HG02798 (cell line): ENCODE measurements around the gene TEX12.
"Not testable (repeated sequence)": the region's sequence is repeated elsewhere in the genome, so short reads cannot be mapped to it uniquely, and the experiment has no call there.

Source experiments
- ATAC-seq: cut with Tn5 transposase; IDR thresholded peaks from one replicate; pipeline ENCODE4 v1.9.1; 2021; ENCODE audit warnings: mild to moderate bottlenecking; ENCODE audit not compliant: unreplicated experiment, poor library complexity

The TEX12 gene

DNA sequence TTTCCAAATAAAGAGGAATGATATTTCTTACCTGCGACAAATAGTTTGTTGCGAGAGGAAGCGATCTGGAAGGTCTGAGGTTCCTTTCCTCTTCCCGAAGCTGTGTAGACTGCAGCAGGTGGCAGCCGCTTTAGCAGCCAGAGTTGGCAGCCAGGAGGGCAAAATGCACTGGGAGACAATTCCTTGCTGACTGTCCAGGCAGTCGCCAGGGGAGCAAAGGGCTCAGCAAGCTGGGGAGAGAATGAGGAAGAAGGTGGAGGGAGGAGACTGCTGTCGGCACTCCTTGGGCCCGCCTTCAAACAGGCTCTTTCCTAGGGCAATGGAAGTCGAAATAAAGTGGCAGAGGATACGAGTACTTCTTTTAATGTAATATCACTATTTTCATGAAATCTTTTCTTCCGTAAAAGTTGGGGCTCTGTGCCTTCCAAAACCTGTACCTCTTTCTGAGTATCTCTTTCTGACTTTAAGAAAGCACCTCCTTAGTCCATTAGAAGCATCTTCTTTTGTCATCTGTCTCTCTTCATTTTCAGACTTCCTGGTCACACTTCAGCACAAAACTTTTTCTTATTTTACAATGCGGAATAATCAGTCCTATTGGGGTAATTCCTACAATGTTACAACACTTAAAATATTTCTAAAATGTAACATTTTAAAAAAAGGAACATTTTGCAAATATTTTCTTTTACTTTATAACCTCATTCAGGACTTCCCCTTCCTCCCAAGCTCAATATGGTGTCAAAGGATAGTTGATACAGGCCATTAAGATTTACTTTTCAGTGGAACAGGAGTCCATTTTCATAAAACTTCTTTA, 3.1 kb upstream of the TEX12 start, which contains the start of gene IL18:
TSS of gene IL18 (minus strand) at position 220 of the 811 bp plus-strand sequence. CDS start 9,041 bp downstream, outside the sequence.
- no peak for ATAC-seq

DNA sequence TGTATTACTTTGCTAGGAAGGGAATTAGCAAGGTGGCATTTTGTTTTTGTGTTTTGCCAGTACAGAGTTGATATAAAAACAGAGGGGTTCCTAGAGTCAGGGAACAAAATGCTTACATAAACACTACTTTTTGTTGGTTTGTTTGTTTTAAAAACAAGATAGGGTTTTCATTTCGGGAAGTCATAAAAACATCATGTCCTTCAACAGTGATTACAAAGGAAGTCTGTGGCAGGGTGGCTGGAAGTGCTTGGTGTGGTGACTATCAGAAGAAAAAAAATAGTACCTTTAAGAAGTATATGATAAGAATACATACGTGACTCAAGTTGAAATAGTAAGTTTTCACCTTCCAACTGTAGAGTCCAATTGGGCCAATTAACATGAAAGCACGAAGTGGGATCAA, 2.1 kb upstream of the TEX12 start:
- no peak for ATAC-seq

DNA sequence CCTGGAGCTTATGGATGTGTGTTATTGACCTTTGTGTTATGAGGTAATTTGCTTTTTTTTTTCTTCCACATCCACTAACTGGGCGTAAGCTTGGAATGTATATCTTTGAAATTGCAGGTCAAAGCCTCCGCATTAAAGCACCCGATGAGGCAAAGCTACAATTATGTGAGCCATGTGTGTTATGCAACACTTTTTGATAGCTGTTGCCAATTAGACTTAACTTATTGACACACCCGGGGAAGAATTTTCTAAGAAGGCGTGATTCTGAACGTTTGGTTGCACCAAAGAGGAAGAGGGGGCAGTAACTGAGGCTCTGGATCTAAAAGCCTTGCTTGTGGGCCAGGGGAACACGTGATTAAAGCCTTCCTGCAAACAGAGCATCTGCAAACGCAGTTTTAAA, 610 bp upstream of the TEX12 start:
- ATAC-seq: no peak

DNA sequence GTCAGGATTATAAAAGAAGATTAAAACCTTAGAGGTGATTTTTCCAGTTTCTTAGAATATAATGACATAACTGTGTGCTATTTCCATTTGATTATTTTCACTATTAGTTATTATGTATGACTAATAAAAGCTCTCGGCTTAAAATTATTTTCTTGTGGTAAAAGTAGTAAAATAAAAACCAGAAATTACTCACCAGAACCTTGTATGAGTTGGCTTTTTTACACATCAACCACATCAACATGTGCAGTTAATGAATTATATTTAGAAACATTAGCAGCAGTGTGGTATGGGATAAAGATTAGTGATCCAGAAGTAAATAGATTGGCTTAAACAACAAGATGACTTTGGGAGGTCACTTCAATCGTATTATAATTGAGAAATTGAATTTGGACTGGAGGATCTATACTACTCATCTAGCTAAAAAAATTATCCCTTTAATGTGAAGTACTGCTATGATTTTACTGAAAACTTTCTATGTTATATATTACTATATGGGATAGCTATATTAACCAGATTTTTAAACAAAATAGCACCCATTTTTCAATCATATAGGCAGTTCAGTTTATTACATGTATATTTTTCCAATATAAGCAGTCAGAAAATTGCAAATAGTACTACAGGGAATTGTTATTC, 5.3 kb downstream of the TEX12 start:
- ATAC-seq: no peak

DNA sequence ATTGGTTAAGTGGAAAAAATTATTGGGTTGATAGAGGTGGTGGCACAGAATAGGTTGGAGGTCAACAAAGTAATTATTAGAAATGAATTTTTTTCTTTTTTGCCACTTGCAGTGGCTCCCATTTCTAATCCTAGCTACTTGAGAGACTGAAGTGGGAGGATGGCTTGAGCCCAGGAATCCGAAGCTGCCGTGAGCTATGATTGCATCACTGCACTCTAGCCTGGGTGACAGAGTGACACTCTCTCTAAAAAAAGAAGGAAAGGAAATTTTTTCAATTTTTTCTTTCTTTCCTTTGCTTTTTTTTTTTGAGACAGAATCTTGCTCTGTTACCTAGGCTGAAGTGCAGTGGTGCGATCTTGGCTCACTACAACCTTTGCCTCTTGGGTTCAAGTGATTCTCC, 6.0 kb downstream of the TEX12 start:
- ATAC-seq: no peak

DNA sequence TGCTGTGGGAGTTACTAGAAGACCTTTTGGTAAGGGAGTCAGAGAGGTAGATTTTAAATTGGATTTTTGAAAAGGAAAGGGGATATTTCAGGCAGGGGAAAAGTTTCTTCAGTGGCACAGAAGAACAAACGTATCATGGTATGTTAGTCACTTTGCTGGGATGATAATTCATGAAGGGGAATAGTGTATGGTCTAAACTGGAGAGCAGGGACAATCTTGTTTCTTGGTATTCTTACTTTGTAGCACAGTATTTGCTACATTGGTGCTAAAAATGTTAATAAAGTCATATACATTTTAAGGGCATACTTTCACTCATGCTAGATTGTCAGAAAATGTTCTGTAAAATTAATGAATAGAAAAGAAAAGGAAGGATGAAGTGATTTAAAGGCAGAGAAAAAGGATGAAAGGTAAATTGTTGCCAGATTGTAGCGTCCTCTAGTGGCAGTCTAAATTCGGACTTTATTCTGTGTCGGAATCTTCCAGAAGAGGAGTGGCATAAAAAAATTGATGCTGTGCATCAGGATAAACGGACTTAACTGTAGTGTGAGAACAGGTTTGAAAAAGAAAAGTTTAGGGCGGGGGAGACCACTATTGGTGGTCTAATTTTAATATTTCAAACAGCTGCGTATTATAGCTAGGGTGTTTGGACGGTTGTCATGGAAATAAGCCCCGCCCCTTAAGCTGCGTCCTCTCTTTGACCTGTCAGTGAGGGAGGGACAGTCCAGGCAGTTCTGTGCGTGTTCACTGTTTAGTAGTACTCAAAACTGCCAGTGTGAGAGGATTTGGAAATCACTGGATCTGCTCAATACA, 7.8 kb downstream of the TEX12 start, which contains the start of gene BCO2:
TSS of gene BCO2 (plus strand) at position 724 of the 810 bp plus-strand sequence. CDS start 90 bp downstream, outside the sequence.
- ATAC-seq: peak; percentile 73

DNA sequence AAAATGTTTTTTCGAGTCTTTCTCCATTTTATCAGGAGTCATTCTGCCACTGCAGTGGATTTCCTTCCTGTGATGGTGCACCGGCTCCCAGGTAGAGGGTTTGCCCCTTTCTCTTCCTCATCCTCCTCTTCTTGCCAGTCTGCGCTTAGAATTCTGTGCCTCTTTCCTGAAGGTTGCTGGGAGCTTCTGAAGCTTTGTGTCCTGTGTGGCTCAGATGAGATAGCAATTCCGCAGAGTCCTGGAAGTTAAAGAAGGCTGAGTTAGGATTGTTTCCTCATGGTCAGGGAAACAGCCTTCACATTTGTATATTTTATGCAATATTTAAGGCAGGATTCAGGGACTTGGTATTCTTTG, 8.4 kb downstream of the TEX12 start:
- no peak for ATAC-seq

DNA sequence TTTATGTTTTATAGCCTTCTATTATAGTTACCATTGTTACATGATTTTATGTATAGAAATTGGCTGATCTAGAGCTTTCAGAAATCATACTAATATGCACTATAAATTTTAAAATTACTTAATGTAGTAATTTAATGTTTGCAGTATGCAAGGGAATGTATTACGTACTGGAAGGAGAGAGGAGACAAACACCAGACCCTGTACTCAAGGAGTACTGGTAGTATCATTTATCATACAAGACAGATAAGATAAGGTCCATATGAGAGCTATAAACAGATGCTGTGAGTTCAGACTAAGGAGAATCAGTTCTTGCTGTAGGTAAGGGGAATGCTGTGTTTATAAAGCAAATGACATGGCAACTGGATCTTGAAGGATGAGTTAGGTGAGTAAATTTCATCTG, 8.9 kb downstream of the TEX12 start:
- no peak for ATAC-seq

DNA sequence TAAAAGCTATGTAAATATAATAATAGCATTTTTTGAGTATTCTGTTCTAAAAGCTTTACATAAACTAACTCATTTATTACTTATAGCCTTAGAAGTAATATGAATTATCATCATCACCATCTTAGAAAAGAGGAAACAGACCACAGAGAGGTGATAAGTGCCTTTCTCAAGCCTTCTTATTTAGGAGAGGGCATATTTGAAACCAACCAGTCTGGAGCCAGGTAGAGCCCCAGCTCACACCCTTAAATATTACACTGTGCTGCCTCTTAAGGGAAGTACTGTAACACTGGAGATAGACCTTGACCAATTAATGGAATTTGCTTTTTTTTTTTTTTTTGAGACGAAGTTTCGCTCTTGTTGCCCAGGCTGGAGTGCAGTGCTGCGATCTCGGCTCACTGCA, 10.4 kb downstream of the TEX12 start:
- ATAC-seq: no peak

DNA sequence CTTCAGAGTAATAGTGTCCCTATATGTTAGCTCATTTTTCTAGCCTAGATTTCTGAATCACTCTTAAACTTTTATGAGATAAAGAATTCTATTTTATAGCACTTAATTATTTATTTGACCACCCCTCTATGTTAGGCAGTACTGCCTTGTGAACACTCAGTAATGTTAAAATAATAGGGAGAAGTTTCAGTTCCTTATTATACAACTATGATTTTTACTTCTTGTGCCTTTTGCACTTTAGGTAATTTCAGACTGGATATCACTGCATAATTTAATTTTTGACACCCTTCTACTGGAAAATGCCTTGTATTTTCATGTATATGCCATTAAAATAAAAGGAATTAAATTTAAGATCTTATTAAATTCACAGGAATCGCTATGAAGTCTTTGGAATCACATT, 11.3 kb downstream of the TEX12 start:
- no peak for ATAC-seq

DNA sequence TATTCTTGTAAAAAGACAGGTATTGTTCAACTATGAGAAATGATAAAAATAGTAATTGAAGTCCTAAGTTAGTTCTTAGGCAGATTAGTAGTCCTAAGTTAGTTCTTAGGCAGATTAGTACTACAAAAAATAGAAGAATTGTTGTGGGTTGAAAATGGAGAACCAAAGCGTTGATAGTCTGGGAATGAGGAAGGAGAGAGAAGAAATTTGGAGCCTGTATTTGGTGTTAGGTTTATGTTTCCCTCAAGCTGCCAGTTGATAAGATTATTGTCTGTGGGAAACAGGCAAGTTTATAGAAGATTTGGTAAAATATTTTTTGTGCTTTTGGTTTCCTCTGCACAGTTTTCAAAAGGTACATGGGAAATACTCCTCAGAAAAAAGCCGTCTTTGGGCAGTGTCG, 11.8 kb downstream of the TEX12 start:
- no peak for ATAC-seq

DNA sequence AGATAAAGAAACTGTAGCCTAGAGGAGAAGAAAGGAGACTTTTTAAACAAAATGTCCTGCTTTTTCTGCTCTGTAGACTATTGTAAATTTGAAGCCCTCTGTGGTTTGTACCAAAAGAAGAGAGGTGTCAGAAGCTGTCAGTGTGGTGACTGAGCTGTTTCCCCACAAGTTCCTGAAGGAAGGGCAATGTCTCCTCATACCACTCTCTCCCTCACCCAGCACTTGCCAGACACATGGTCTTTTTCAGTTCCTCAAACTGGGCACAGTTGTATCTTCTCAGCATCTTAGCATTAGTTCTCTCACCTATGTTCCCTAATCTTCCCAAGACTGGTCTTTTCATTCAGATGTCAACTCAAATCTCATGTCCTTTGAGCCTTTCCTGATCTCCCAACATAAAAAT, 12.4 kb downstream of the TEX12 start:
- ATAC-seq: peak; percentile 76

DNA sequence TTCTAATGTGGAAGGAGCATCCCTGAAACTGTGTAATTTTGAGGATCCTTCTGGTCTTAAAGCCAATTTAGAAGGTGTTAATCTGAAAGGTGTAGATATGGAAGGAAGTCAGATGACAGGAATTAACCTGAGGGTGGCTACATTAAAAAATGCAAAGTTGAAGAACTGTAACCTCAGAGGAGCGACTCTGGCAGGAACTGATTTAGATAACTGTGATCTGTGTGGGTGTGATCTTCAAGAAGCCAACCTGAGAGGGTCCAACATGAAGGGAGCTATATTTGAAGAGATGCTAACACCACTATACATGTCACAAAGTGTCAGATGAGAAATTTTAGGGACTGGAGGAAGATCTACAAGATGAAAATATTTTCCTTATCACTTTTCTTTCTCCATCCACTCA, 15.7 kb downstream of the TEX12 start:
- ATAC-seq: no peak

DNA sequence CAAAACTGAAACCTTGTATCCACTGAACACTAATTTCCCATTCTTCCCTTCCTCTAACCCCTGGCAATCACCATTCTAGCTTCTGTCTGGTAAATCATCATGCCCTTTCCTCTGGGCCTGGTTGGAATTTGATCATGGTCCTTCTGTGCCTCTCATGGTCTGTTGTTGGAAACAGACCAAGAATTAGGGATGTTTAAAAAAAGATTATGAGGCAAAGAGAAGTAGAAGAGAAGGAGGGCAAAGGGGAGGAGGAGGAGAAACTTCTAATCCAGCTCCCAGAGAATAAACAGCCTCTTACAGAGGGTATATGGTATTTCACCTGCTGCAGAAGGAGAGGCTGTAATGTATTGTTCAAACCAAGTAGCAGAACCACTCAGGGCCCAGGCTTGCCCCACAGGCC, 18.7 kb downstream of the TEX12 start:
- no peak for ATAC-seq

DNA sequence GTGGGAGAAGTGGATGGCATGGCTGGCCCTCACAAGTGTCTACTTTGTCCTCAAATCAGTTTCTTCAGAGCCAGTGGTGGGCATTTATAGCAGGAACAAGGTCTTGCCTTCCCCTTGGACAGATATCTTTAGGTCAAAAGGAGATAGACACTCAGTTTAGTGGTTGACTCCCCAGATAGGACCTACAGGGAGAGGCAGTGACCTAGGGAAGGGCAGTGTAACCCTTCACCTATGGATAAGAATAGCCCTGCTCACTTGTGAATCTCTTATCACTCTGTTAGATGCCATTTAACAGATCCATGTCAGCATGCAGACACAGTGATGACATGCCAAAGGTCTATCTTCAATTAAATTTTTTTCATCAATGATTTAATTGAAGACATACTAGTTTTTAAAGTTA, 19.1 kb downstream of the TEX12 start:
- no peak for ATAC-seq

DNA sequence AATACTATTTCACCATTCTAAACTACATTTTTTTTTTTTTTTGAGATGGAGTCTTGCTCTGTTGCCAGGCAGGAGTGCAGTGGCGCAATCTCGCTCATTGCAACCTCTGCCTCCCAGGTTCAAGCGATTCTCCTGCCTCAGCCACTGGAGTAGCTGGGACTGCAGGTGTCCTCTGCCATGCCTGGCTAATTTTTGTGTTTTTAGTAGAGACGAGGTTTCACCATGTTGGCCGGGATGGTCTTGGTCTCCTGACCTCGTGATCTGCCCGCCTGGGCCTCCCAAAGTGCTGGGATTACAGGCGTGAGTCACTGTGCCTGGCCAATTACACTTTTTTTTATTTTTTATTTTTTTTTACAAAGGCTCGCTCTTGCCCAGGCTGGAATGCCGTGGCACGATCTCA, 27.9 kb downstream of the TEX12 start:
- ATAC-seq: not testable (repeated sequence)

DNA sequence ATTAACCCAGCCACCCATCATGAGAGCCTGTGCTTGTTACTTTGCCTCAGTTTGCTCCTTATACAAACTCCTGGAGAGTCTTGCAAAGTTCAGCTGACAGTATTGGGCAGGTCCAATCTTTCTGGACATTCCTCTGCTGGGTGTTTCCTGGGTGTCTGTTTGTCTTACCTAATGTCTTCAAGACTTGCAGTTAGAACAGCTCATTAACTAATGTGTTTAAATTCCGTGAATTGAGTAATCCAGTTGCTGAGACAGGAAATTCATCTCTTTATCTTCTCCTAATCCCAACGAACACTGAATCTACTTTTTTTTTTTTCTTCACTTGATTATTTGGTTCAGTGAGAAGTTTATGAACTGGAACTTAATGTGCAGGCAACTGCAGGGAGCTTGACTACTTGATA, 28.8 kb downstream of the TEX12 start:
- no peak for ATAC-seq

DNA sequence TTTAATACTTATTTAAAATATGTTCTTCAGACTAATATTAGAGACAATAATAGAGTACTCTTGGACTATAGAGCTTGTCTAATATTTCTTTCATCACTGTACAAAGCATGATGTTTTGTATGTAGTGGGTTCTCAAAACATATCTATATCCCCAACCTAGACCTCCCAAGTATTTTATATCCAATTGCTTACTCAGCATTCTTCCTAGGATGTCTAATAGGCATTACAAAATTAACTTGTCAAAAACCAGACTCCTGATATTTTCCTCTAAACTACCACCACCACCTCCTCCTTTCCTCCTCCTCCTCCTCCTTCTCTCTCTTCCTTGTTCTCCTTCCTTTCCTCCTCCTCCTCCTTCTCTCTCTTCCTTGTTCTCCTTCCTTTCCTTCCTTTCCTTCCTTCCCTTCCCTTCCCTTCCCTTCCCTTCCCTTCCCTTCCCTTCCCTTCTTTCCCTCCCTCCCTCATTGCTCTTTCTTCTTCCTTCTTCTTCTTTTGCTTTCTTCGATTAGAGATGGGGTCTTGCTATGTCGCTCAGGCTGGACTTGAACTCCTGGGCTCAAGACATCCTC, 29.4 kb downstream of the TEX12 start:
- no peak for ATAC-seq

DNA sequence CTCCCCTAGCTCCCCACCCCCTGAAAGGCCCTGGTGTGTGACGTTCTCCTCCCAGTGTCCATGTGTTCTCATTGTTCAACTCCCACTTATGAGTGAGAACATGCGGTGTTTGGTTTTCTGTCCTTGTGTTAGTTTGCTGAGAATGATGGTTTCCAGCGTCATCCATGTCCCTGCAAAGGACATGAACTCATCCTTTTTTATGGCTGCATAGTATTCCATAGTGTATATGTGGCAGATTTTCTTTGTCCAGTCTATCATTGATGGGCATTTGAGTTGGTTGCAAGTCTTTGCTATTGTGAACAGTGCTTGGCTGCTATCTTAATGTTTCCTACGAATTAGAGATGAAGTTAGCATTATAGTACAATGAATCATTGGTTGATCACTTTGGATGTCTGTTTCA, 31.9 kb downstream of the TEX12 start:
- ATAC-seq: not testable (repeated sequence)

DNA sequence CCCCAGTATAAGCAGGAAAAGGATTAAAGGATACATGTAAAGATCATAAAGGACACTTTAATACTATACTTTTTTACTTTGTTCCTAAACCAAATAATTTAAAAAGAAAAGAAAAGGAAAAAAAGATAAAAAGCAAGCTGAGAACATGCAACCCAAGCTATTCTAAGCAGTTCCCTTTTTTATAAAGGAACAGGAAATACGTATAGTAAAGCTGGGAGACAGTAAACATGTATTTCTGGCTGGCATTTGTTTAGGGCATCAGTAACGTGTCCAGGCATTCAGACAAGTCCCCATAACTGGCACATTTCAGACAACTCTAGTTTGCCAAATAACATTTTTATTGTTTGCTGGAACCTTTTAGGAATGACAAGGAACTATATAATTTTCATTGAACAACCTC, 33.1 kb downstream of the TEX12 start:
- no peak for ATAC-seq

DNA sequence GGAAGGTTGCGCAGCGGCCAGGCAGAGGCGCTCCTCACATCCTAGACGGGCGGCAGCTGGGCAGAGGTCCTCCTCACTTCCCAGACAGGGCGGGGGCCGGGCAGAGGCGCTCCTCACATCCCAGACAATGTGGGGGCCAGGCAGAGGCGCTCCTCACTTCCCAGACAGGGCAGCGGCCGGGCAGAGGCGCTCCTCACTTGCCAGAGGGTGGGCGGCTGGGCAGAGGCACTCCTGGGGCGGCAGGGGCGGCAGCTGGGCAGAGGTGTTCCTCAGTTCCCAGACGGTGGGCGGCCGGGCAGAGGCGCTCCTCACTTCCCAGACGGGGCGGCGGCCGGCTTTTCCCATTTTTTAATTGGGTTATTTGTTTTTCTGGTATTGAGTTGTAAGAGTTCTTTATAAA, 38.9 kb downstream of the TEX12 start:
- ATAC-seq: no peak
